ENCODE measurements around the gene PSME2. TPM values are rescaled to one million over a fixed set of nuclear protein-coding genes. Genes with fewer than 3 reads are reported as not detected.

PSME2 gene
- total and polyA plus RNA-seq, 10 of the 15 experiments (the other 5 are each of a cell fraction or from before 2014, with no cell fraction given), result 510 to 3,542 (median 913) TPM

DNA sequence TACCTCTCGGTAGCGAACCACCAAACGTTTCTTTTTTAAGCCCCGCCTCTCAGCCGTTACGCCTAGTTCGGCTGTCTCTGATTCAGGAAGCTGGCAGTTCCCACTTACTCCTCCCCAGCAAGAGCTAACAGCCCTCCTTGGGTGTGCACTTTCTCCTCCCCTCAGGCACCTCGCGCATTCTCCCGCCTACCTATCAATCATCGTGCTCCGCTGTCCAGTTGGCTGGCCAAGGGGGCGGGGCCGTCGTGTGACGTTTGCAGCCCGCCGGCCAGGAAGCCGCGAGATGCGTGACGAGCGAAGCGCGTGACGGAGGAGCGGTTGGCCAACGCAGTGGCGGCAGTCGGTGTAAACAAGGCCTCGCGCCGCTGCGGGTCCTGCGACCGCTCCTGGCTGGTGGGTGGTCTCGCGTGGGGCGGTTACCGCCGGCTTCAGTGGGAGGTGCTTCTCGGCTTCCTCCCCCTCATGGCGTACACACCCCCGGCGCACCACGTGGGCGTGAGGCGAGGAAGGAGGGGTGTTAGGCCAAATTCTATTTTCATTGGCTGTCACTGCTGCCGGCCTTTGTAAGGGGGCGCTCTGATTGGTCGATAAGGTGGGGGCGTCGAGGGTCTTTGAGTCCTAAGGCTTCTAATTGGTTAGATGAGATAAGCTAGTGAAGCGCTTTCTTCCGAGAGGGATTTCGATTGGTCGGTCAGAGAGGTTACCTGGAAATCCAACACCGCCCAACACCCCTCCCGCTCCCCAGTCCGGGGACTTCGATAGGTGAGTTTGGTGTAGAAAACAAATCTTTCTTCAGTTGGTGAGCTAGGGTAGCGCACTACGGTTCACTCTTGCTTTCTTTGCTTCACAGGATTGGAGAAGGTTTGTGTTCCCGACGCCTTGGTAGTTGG lies 31.6 kb downstream of the PSME2 start, which contains the start of the genes DCAF11 and NRL (continued):
- TF ChIP-seq, protein P1, sequence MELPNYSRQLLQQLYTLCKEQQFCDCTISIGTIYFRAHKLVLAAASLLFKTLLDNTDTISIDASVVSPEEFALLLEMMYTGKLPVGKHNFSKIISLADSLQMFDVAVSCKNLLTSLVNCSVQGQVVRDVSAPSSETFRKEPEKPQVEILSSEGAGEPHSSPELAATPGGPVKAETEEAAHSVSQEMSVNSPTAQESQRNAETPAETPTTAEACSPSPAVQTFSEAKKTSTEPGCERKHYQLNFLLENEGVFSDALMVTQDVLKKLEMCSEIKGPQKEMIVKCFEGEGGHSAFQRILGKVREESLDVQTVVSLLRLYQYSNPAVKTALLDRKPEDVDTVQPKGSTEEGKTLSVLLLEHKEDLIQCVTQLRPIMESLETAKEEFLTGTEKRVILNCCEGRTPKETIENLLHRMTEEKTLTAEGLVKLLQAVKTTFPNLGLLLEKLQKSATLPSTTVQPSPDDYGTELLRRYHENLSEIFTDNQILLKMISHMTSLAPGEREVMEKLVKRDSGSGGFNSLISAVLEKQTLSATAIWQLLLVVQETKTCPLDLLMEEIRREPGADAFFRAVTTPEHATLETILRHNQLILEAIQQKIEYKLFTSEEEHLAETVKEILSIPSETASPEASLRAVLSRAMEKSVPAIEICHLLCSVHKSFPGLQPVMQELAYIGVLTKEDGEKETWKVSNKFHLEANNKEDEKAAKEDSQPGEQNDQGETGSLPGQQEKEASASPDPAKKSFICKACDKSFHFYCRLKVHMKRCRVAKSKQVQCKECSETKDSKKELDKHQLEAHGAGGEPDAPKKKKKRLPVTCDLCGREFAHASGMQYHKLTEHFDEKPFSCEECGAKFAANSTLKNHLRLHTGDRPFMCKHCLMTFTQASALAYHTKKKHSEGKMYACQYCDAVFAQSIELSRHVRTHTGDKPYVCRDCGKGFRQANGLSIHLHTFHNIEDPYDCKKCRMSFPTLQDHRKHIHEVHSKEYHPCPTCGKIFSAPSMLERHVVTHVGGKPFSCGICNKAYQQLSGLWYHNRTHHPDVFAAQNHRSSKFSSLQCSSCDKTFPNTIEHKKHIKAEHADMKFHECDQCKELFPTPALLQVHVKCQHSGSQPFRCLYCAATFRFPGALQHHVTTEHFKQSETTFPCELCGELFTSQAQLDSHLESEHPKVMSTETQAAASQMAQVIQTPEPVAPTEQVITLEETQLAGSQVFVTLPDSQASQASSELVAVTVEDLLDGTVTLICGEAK (IDR thresholded peaks at IDR 0.05; ENCODE audit: borderline replicate concordance), result peak; percentile 32; the same call in 1 of the 2 replicates
- peak; percentile 92 for TF ChIP-seq CHD2 (IDR thresholded peaks at IDR 0.05; ENCODE audit: borderline replicate concordance, low read depth, low read length)
- TF ChIP-seq, protein P2, sequence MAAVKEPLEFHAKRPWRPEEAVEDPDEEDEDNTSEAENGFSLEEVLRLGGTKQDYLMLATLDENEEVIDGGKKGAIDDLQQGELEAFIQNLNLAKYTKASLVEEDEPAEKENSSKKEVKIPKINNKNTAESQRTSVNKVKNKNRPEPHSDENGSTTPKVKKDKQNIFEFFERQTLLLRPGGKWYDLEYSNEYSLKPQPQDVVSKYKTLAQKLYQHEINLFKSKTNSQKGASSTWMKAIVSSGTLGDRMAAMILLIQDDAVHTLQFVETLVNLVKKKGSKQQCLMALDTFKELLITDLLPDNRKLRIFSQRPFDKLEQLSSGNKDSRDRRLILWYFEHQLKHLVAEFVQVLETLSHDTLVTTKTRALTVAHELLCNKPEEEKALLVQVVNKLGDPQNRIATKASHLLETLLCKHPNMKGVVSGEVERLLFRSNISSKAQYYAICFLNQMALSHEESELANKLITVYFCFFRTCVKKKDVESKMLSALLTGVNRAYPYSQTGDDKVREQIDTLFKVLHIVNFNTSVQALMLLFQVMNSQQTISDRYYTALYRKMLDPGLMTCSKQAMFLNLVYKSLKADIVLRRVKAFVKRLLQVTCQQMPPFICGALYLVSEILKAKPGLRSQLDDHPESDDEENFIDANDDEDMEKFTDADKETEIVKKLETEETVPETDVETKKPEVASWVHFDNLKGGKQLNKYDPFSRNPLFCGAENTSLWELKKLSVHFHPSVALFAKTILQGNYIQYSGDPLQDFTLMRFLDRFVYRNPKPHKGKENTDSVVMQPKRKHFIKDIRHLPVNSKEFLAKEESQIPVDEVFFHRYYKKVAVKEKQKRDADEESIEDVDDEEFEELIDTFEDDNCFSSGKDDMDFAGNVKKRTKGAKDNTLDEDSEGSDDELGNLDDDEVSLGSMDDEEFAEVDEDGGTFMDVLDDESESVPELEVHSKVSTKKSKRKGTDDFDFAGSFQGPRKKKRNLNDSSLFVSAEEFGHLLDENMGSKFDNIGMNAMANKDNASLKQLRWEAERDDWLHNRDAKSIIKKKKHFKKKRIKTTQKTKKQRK (IDR thresholded peaks at IDR 0.05; ENCODE audit: low read depth, low read length), result peak; percentile 86
- peak; percentile 94 for TF ChIP-seq FOS (IDR thresholded peaks at IDR 0.05; ENCODE audit: borderline replicate concordance, extremely low read depth, insufficient read length)
- peak; percentile 96 for TF ChIP-seq SP1 (IDR thresholded peaks at IDR 0.05; ENCODE audit: low read depth, low read length)
- TF ChIP-seq MYC (IDR thresholded peaks at IDR 0.05; ENCODE audit: insufficient read depth, insufficient read length, insufficient replicate concordance, low read length, severe bottlenecking), result peak; percentile 71
- no peak for TF ChIP-seq RBBP5 (conservative IDR thresholded peaks at IDR 0.05)
- TF ChIP-seq HDGF (IDR thresholded peaks at IDR 0.05), result peak; percentile 98
- TF ChIP-seq, protein P3, sequence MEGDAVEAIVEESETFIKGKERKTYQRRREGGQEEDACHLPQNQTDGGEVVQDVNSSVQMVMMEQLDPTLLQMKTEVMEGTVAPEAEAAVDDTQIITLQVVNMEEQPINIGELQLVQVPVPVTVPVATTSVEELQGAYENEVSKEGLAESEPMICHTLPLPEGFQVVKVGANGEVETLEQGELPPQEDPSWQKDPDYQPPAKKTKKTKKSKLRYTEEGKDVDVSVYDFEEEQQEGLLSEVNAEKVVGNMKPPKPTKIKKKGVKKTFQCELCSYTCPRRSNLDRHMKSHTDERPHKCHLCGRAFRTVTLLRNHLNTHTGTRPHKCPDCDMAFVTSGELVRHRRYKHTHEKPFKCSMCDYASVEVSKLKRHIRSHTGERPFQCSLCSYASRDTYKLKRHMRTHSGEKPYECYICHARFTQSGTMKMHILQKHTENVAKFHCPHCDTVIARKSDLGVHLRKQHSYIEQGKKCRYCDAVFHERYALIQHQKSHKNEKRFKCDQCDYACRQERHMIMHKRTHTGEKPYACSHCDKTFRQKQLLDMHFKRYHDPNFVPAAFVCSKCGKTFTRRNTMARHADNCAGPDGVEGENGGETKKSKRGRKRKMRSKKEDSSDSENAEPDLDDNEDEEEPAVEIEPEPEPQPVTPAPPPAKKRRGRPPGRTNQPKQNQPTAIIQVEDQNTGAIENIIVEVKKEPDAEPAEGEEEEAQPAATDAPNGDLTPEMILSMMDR (IDR thresholded peaks at IDR 0.05 in 2 of 3, conservative IDR thresholded peaks at IDR 0.05 in 1 of 3; ENCODE audit: control insufficient read depth in 2 of 3, extremely low read depth in 1 of 3, insufficient read depth in 1 of 3, low read depth in 3 of 3, low read length in 3 of 3), result no peak
- peak; percentile 38; the same call in 1 of the 2 replicates for TF ChIP-seq JUND (IDR thresholded peaks at IDR 0.05; ENCODE audit: low read depth, low read length)
- TF ChIP-seq FOXK2 (IDR thresholded peaks at IDR 0.05), result peak; percentile 91
- TF ChIP-seq, protein P4, sequence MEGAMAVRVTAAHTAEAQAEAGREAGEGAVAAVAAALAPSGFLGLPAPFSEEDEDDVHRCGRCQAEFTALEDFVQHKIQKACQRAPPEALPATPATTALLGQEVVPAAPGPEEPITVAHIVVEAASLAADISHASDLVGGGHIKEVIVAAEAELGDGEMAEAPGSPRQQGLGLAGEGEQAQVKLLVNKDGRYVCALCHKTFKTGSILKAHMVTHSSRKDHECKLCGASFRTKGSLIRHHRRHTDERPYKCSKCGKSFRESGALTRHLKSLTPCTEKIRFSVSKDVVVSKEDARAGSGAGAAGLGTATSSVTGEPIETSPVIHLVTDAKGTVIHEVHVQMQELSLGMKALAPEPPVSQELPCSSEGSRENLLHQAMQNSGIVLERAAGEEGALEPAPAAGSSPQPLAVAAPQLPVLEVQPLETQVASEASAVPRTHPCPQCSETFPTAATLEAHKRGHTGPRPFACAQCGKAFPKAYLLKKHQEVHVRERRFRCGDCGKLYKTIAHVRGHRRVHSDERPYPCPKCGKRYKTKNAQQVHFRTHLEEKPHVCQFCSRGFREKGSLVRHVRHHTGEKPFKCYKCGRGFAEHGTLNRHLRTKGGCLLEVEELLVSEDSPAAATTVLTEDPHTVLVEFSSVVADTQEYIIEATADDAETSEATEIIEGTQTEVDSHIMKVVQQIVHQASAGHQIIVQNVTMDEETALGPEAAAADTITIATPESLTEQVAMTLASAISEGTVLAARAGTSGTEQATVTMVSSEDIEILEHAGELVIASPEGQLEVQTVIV (IDR thresholded peaks at IDR 0.05; ENCODE audit: borderline replicate concordance, partially characterized antibody), result no peak
